GM18511 (cell line): ENCODE data around the gene NRDE2.
A peak's percentile ranks its signal among the peaks of the same experiment; 100 is the strongest.

Experiments
- ATAC-seq: cut with Tn5 transposase; IDR thresholded peaks from one replicate; pipeline ENCODE4 v1.9.1; 2021; ENCODE audit warnings: mild to moderate bottlenecking, moderate library complexity; ENCODE audit not compliant: unreplicated experiment

Gene NRDE2, protein sequence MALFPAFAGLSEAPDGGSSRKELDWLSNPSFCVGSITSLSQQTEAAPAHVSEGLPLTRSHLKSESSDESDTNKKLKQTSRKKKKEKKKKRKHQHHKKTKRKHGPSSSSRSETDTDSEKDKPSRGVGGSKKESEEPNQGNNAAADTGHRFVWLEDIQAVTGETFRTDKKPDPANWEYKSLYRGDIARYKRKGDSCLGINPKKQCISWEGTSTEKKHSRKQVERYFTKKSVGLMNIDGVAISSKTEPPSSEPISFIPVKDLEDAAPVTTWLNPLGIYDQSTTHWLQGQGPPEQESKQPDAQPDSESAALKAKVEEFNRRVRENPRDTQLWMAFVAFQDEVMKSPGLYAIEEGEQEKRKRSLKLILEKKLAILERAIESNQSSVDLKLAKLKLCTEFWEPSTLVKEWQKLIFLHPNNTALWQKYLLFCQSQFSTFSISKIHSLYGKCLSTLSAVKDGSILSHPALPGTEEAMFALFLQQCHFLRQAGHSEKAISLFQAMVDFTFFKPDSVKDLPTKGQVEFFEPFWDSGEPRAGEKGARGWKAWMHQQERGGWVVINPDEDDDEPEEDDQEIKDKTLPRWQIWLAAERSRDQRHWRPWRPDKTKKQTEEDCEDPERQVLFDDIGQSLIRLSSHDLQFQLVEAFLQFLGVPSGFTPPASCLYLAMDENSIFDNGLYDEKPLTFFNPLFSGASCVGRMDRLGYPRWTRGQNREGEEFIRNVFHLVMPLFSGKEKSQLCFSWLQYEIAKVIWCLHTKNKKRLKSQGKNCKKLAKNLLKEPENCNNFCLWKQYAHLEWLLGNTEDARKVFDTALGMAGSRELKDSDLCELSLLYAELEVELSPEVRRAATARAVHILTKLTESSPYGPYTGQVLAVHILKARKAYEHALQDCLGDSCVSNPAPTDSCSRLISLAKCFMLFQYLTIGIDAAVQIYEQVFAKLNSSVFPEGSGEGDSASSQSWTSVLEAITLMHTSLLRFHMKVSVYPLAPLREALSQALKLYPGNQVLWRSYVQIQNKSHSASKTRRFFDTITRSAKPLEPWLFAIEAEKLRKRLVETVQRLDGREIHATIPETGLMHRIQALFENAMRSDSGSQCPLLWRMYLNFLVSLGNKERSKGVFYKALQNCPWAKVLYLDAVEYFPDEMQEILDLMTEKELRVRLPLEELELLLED

DNA sequence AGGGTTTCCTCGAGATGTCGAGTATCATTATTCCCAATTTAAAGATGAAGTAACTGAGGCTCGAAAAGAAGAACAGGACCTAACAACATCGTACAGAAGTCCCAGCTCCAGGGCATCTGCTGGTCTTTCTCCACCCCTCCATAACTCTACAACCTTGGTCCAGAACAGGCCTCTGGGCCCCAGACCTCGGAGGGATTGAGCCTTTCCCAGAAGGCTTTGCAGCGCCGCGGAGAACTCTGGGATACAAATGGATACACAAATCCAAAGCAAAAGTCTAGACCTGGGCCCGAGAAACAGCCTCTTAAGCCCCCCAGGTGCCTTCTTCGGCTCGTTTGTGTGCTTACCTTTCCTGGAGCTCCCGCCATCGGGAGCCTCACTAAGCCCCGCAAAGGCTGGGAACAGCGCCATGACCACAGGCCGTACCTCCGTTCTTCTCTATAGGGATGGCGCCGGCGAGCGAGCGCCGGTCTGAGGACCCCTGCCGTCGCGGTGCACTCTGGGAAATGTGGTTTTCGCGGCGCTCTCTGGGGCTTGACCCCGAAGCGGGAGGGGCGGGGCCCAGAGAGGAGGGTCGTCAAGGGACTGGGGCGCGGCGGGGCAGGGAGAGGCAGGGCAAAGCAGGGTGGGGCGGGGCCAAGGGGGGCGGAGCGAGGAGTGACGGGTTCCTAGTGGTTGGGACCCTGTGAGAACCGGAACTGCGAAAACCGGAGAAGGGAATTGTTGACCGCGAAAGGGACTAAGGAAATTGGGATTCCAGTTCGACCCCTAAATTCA is at the start of gene NRDE2:
TSS of gene NRDE2 (minus strand) at position 445 of the 774 bp plus-strand sequence. CDS start at position 408, 37 bp downstream.
- peak; percentile 91 for ATAC-seq

DNA sequence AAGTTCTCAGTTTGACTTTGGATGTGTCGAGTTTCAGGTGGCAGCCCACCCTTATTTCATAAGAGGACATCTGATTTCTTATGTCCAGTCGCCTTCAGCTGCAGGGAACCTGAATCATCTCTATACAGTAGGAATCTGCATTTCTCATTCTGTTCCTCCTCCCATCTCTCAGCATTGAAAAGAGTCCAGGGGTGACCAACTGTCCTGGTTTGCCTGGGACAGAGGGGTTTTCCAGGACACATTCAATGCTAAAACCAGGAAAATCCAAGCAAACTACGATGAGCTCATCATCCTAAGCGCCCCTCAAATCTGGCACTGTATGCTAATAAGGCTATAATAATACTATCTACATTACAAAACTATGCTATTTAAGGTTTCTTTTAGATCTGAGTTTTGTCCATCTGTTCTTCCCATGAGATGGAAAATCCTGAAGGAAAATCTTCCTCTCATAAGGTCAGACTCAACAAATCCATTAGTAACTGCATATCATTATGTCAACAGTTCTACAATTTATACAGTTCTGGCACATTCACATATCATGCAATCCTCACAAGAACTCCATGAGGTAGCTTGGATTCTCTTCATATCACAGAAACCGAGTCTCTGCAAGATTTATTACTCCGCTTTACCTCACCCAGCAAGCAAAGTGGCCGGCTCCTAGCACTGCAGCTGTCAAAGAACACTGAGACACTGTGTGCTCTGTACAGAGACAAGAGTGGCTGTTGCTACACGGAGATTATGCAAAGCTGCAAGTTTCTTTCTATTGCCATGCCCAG is 49.5 kb upstream of the NRDE2 start:
- no peak for ATAC-seq

DNA sequence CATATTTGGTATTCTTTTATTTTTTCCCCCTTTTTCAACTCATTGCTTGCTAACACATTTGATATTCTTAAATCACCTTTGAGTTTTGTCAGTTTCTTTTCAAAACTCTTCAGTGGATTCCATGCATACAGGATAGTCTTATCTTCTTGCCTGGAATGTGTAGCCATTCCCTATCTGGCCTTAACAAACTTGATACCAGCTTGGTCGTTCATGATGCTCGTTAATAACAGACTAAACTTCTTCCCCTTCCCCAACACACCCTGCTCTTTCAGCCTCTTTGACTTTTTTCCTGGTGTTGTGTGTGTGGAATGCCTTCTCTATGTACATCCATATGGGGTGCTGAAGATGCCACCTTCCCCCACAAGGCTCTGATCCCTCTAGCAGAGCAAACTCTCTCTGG is 47.4 kb upstream of the NRDE2 start:
- ATAC-seq = no peak

DNA sequence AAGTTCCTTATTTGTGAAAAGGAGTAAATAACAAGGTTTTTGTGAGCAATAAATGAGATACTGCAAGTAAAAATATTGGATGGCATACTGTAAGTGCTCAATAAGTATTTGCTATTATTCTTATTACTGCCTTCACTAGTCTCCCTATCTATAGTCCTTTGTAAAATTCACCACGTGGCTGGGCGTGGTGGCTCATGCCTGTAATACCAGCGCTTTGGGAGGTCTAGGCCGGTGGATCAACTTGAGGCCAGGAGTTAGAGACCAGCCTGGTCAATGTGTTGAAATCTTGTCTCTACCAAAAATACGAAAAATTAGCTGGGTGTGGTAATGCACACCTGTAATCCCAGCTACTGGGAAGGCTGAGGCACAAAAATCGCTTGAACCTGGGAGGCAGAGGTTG is 46.5 kb upstream of the NRDE2 start:
- no peak for ATAC-seq

DNA sequence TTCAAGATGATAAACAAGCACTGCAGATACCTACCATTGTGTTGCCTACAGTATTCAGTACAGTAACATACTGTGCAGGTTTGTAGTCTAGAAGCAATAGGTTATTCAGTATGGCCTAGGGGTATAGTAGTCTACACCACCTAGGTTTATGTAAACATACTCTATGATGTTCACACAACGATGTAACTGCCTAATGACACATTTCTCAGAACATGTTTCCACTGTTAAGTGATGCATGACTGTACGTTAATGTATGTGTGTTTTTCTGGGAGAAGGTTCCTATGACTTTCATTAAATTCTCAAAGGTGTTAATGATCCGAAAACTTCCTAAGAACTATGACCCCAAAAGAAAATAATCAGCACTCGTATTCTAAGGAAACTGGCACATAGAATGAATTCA is 44.2 kb upstream of the NRDE2 start:
- no peak for ATAC-seq

DNA sequence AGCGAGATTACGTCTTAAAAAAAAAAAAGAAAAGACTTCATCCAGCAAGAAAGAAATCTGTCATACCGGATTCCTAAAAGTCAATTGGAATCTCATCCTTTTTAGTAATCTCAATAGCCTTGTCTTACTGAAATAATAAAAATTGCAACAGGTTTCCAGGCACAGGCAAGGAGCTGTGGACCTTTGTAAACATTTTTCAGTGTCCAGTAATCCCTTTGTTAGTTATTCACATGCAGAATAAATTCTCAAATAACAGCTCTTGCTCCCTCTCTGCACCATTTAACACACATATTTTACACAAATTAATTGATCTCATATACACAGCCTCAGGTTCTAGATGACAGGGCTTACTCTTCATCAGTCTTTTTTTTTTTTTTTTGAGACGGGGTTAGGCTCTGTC is 43.1 kb upstream of the NRDE2 start:
- no peak for ATAC-seq

DNA sequence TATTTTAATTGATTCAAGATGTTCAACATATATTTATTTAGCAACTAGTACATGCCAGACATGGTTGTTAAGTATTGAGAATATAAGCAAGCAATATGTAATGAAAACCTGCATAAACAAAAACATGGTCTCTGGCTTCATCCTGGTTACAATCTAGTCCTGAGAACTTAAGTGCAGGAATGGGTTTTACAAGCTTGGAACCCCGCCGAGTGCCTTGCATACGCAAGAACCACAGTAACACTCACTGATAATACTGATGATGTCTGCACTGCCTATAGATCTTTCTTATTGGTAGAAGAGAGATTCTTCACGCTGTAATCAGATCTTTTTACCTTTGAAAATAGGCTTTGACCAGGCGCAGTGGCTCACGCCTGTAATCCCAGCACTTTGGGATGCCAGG is 42.1 kb upstream of the NRDE2 start:
- no peak for ATAC-seq

DNA sequence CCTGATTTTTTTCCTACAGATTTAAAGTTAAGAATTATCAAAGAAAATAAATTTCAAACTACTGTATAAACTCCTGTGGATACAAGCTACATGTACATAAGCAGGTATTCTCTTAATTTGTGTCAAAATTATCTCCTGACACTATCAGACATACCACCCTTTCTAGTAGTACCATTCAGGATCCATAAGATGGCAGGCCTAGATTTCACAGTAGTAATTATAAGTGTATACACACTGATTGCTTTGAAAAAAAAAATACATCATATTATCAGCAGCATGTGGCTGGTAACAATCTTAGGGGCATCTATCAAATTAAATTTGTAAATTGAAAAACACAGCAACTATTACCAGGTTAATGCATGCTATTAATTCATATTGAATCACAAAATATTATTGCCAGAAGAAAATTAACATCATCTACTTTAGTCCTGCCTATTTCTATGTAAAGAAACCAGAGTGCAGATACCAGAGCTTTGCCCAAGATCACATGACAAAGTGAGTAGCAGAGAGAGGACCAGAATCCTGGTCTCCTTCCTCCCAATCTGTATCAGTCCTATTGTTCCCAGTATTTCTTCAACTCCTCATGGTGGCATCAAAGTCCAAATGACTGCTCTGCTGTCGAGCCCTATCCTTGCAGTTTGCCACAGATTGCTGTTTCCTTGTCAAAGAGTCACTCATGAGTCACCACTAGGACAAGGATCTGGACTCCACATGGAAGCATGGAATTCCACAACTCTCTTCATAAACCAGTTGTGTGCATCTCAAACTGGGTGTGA is 37.4 kb upstream of the NRDE2 start:
- ATAC-seq = no peak

DNA sequence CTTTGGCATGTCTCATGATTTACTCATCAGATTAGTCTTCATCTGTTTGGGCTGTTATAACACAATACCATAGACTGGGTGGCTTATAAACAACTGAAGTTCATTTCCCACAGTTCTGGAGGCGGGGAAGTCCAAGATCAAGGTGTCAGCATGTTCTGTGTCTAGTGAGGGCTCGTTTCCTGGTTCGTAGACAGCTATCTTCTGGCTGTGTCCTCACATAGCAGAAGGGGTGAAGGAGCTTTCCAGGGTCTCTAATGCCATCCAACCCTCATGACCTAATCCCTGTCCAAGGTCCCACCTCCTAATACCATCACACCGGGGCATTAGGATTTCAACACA is 30.8 kb upstream of the NRDE2 start:
- no peak for ATAC-seq

DNA sequence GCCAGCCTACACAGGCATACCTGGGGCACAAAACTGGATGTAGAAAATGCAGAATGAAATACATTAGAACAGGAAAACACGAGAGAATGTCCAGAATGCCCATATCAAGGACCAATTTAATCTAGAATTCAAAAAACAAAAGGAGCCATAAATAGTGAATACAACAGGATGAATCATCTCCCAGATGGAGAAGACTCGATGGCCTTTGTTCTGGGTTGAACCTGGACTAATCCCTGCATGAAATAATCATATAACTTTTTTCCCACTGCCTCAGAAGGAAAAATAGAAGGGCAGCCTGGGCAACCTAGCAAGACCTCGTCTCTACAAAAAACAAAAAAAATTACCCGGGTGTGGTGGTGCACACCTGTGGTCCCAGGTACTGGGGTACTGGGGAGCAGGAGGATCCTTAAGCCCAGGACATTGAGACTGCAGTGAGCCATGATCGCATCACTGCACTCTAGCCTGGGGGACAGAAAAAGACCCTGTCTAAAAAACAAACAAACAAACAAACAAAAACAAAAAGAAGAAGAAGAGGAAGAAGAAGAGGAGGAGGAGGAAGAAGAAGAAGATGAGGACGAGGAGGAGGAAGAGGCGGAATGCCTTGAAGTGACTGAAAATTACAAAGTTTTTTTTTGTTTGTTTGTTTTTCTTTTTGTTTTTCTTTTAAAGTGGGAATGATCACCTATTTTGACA is 30.3 kb upstream of the NRDE2 start:
- ATAC-seq = no peak

DNA sequence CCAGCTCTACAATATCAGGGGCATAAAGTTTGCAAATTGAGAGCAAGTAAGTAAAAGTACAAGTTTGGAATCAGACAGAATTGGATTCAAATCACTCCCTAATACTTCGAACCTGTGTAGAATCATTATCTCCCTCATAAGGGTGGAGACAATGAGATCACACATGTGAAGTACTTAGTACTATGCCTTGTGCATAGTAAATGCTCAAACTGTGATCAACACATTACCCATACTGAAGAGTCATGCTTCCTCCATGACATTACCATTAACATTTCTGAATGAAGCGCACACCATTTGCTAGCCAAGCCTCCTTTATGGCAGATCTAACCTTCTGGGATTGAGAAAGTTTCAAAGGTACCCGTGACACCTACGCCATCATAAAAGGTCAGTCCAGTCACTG is 26.6 kb upstream of the NRDE2 start:
- no peak for ATAC-seq

DNA sequence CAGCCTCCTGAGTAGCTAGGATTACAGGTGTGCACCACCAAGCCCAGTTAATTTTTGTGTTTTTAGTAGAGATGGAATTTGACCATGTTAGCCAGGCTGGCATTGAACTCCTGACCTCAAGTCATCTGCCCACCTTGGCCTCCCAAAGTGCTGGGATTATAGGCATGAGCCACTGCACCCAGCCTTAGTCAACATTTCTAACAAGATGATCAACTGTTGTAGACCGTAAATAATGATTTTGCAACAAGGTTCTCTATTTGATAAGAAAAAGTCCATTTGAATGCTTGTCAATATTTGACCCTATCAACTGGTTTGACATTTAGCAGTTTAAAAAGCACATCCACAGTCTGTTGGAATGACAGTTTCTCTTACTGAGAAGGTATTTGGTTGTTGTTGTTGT is 25.2 kb upstream of the NRDE2 start:
- ATAC-seq = no peak

DNA sequence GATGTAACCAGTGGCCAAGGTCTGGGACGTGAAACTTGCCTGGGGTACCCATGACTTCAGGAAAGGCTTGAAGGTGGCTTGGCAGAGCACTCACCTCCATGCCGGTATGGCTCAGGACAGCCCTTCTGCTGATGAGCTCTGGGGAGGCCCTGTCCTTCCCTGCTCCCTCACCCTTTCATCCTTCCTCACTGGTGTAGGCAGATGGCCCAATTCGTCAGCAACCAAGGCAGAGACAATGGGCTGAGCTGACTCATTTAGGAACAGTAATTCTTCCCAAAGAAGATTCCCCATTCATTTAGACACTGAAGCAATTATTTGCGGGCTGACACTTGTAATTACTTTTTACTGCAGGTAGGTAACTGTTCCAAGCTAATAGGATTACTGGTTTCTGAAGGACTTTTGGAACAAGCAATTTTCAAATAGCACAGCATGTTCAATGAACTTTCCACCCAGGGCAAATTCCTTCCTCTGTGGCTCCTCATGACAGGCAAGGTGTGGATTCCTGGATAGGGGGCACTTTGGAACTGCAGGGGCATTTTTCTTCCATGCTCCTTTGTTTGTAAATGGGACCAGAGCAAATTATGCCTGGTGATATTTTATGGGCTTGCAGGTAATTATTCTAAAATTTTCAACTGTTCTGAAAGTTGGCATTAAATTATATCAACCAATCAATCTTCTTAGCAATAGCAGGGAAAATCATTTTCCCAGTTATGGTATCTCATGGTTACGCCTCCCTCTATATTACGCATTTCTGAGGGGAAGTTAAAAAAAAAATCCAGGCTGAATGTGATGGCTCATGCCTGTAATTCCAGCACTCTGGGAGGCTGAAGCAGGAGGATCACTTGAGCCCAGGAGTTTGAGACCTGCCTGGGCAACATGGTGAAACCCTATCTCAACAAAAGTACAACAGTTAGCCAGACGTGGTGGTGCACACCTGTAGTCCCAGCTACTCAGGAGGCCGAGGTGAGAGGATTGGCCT is 24.1 kb upstream of the NRDE2 start:
- no peak for ATAC-seq

DNA sequence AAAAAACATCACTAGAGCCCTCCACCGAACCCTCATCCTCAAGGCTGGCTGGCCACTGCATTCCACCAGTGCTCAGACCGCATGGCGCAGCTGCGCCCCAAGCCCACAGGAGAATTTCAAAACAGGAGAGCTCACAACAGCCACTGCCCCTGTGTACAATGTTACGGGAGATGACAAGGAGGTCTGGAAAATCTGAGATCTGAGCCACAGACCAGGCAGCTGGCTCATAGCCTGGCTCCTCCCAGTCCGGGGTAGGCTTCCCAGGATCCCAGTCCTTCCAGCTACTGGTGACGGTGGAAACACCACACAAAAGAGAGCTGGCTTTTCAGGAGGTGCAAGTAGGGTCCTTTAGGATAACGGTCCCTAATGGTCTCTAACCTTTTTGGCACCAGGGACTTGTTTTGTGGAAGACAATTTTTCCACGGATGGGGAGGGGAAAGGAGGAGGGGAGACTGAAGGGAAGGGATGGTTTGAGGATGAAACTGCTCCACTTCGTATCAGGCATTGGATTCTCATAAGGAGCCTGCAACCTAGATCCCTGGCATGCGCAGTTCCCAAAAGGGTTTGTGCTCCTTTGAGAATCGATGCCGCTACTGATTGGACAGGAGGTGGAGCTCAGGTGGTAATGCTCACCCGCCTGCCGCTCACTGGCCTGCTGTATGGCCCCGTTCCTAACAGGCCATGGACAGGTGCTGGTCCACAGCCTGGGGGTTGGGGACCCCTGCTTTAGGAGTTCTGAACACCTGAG is 23.0 kb upstream of the NRDE2 start:
- ATAC-seq = no peak

DNA sequence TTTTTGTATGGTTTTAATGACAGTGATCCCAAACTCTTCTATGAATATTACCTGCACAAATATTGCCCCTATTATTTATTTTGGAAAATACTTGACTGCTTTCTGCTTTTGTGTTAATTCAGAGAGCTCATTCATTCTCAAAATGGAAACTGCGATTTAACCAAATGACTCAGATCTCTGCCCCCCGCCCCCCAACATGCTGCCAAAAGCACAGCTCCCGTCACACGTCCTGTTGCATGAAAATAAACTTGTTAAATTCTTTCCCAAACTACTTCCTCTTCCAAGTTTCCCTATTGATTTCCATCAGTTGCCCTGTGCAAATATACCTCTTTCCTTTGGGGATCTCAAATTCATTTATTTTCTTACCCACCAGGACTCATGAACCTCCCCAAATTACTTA is 18.0 kb upstream of the NRDE2 start:
- ATAC-seq = no peak

DNA sequence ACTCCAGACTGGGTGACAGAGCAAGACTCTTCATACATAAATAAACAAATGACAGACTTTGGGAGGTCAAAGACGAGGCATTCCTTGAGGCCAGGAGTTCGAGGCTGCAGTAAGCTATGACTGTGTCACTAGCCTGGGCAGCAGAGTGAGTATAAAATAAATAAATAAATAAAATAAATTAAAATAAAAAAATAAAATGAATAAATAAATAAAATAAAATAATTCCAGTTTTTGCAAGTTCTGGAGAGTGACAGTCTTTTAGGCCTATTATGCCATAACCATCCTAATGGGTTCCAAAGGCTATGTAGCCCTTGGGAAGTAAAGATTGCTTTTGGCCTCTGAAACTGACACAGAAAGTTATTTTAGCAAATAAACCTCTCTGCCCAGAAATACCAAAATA is 16.5 kb upstream of the NRDE2 start:
- ATAC-seq = no peak

DNA sequence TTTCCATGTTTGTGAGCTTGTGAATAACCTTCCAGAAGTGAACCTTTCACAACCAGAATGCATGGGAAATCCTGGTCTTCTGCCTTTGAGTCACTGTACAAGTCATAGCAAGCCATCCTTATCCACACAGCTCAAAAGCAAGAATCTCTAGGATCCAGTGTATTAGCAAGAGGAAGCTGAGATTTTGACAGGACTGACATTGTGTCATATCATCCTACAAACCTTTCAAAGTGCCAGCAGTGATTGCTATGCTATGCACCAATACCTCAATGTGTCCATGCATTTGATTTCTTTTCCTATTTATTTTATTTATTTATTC is 13.5 kb upstream of the NRDE2 start:
- ATAC-seq = no peak
